Left ventricle myocardium inferior (tissue), 1 donor: Measurements from ENCODE around the gene SAP30BP. TPM values are rescaled to one million over a fixed set of nuclear protein-coding genes. Genes with fewer than 3 reads are reported as not detected.

Source experiments
- DNase-seq: peaks from one replicate; pipeline ENCODE4 v3.0.0-alpha.2; 2020
- H3K27ac ChIP-seq: fragments of 200-600 bp; replicated peaks from 2 replicates; pipeline ENCODE4 v1.8.0; 2021
- H3K27me3 ChIP-seq: fragments of 200-600 bp; 2 replicates; pipeline ENCODE4 v1.8.0; 2021; ENCODE audit warnings: low read depth
- H3K36me3 ChIP-seq: fragments of 200-600 bp; 2 replicates; pipeline ENCODE4 v1.8.0; 2021
- H3K4me1 ChIP-seq: fragments of 200-600 bp; 2 replicates; pipeline ENCODE4 v1.8.0; 2021
- H3K4me3 ChIP-seq: fragments of 200-600 bp; 2 replicates; pipeline ENCODE4 v1.8.0; 2021; ENCODE audit warnings: mild to moderate bottlenecking, moderate library complexity
- H3K9me3 ChIP-seq: fragments of 200-600 bp; replicated peaks from 2 replicates; pipeline ENCODE4 v1.8.0; 2021
- CTCF ChIP-seq: fragments of 200-600 bp; IDR thresholded peaks from 2 replicates; pipeline ENCODE4 v1.8.0; 2021; ENCODE audit warnings: antibody characterized with exemption, mild to moderate bottlenecking, borderline replicate concordance
- intact Hi-C: fragments of 100-400 bp; cut with micrococcal nuclease; formaldehyde crosslinking; loops from one replicate; pipeline ENCODE4 v1.11.0; 2022
- total RNA-seq: library from RNA; stranded (reverse); fragmentation: NEBNext Ultra II Directional; extraction: Animal tissue kit (Norgen Biotek cat#: 25700); gene quantifications from one replicate; pipeline ENCODE4 v1.2.1, GENCODE V29; 2021
- donor health status: DM: no; HTN: yes; CAD: no; lungs with severe emphysema.

Gene SAP30BP
- total RNA-seq, 1 donor from 2014 or later: 47.2 TPM

DNA sequence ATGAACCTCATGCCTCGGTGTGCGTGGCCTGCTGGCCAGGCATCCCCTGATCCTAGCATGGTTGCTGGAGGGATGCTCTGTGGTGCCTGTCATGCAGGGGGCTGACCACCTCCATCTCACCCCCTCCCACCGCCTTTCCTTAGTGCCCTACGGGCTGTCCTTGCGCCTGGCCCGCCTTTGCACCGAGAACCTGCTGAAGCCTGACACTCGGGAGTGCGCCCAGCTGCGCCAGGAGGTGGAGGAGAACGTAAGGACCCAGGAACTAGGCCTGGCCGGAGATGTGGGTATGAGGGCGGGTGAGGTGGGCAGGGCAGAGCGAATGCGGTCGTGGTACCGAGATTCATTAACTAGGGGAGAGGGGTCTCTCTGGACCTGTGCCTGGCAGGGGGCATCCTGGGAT lies 73.1 kb downstream of the SAP30BP start:
- no peak for TF ChIP-seq CTCF
- H3K4me1 ChIP-seq: no peaks in the 10 kb centered on the region
- H3K36me3 ChIP-seq: peaks cover 4% of the 10 kb centered on the region
- H3K27ac ChIP-seq: no peak overlapping the region
- H3K9me3 ChIP-seq: no peaks in the 10 kb centered on the region
- no peak for DNase-seq
- H3K4me3 ChIP-seq: no peak overlapping the region
- H3K27me3 ChIP-seq: no peaks in the 10 kb centered on the region
- intact Hi-C loops: no loop called here

DNA sequence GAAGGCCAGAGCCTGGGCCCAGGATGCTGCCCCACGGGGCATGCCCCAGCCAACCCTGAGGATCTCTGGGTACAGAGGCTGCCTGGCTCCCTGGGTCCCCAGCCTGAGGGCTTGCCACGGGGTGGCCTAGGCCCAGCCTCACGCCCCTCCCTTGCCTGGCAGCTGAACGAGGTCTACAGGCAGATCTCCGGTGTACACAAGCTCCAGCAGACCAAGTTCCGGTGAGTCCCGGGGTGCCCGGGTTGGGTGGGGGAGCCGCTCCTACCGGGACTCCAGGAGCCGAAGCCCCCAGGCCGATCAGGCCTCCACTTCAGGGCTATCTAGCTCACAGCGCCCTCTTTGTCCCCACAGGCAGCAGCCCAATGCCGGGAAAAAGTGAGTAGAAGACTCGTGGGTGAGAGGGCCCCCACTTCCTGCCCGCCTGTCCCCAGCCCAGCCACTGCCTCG lies 73.5 kb downstream of the SAP30BP start:
- no peaks in the 10 kb centered on the region for H3K27me3 ChIP-seq
- no peak overlapping the region for H3K27ac ChIP-seq
- H3K4me1 ChIP-seq: no peaks in the 10 kb centered on the region
- intact Hi-C loops: no loop called here
- DNase-seq: no peak
- H3K4me3 ChIP-seq: no peak overlapping the region
- peaks cover 4% of the 10 kb centered on the region for H3K36me3 ChIP-seq
- H3K9me3 ChIP-seq: no peaks in the 10 kb centered on the region
- TF ChIP-seq CTCF: no peak

- DNase-seq: no peak
- Histone ChIP-seq H3K27ac (no peak overlapping the region), H3K27me3 (no peaks in the 10 kb centered on the region), H3K4me1 (peaks cover 1% of the 10 kb centered on the region), H3K36me3 (no peaks in the 10 kb centered on the region), H3K9me3 (no peaks in the 10 kb centered on the region), H3K4me3 (no peak overlapping the region)
- intact Hi-C loops: no loop called here
- TF ChIP-seq CTCF: no peak
Observed at GRCh38 chr17:75742337-75742736, 75.2 kb downstream of the SAP30BP start.

- H3K9me3 ChIP-seq: no peaks in the 10 kb centered on the region
- intact Hi-C loops: no loop called here
Observed at GRCh38 chr17:75743625-75744206, 76.6 kb downstream of the SAP30BP start.

GRCh38 chr17:75748706-75749105 lies 81.6 kb downstream of the SAP30BP start:
- intact Hi-C loops: no loop called here
- Histone ChIP-seq H3K27ac (no peak overlapping the region), H3K9me3 (no peaks in the 10 kb centered on the region), H3K4me1 (peaks cover 20% of the 10 kb centered on the region), H3K27me3 (no peaks in the 10 kb centered on the region), H3K36me3 (no peaks in the 10 kb centered on the region), H3K4me3 (no peak overlapping the region)
- TF ChIP-seq CTCF: no peak
- no peak for DNase-seq

More at GRCh38 chr17:75743625-75744206, 76.6 kb downstream of the SAP30BP start:
- no peaks in the 10 kb centered on the region for H3K27me3 ChIP-seq
- no peak overlapping the region for H3K4me3 ChIP-seq
- H3K27ac ChIP-seq: no peak overlapping the region
- no peaks in the 10 kb centered on the region for H3K36me3 ChIP-seq
- TF ChIP-seq CTCF: no peak
- H3K4me1 ChIP-seq: peaks cover 6% of the 10 kb centered on the region
- no peak for DNase-seq
